ENCODE measurements around the gene BPIFB6. TPM values are rescaled to one million over a fixed set of nuclear protein-coding genes. Genes with fewer than 3 reads are reported as not detected.

Gene BPIFB6
- polyA plus RNA-seq, 1 of the 3 experiments (the other 2 are of a cell fraction) = not detected

DNA sequence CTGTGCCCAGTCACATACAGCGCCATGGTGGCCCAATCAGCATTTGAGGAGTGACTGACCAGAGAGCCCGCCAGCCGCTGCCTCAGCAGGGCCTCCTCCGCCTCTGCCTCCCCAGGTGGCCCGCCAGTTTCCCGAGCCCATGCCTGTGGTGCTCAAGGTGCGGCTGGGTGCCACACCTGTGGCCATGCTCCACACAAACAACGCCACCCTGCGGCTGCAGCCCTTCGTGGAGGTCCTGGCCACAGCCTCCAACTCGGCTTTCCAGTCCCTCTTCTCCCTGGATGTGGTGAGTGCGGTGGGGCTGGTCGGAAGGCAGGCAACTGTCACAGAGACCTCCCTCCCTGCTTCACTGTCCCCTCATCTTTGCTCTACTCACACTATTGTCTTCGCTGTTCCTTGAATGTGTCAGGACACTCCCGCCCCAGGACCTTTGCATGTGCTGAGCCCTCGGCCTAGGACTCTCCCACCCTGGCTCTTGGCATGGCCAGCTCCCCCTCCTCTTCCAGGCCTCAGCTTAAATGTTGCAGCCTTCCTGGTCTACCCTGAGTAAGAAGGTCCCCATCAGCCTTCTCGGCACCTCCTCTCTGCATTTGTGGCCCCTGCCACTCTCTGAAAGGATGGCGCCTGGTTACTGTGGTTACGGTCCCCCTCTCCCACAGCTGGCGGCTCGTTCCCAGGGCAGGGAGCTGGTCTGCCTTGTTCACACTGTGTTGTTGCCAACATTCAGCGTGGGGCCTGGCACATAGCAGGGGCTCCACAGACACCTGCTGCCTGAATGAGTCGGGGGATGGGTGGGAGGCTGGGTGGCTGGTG lies 11.8 kb upstream of the BPIFB6 start:
- Histone ChIP-seq H3K4me3 (ENCODE audit: low read depth in 2 of 2, low read length in 1 of 2) (no peak overlapping the region), H3K36me3 (replicated peaks in 1 of 2; ENCODE audit: control insufficient read depth in 1 of 2, insufficient read depth in 2 of 2, low read length in 1 of 2) (no peaks in the 10 kb centered on the region), H3K27me3 (ENCODE audit: insufficient read depth) (peaks cover 36% of the 10 kb centered on the region), H3K9me3 (no peaks in the 10 kb centered on the region), H3K9me2 (no peaks in the 10 kb centered on the region), H4K20me1 (ENCODE audit: insufficient read depth) (no peaks in the 10 kb centered on the region), H3K79me2 (ENCODE audit: insufficient read depth) (no peaks in the 10 kb centered on the region), H2AFZ (ENCODE audit: low read depth) (no peak overlapping the region), H3F3A (replicated peaks; ENCODE audit: insufficient read depth) (no peaks in the 10 kb centered on the region), H3K4me2 (no peak overlapping the region), H3K9ac (no peak overlapping the region), H3K4me1 (ENCODE audit: control insufficient read depth in 1 of 2, insufficient read depth in 2 of 2, low read depth in 1 of 2, low read length in 1 of 2) (no peaks in the 10 kb centered on the region), H3K27ac (ENCODE audit: low read depth in 2 of 2, low read length in 1 of 2) (no peak overlapping the region)
- CTCF ChIA-PET = interaction anchor here (1.0 kb wide), 1 partner anchor 15 kb away, joined by 3 read pairs; no protein-coding TSS in a partner anchor
- POLR2A ChIA-PET = no interaction called here
- 35% methylated on average over 15 of the region's 23 CpGs for WGBS (ENCODE audit: low lambda C conversion rate)
- no peak for DNase-seq
- no peak for TF ChIP-seq RCOR1 (IDR thresholded peaks at IDR 0.05; ENCODE audit: low read length)
- TF ChIP-seq, protein P1, sequence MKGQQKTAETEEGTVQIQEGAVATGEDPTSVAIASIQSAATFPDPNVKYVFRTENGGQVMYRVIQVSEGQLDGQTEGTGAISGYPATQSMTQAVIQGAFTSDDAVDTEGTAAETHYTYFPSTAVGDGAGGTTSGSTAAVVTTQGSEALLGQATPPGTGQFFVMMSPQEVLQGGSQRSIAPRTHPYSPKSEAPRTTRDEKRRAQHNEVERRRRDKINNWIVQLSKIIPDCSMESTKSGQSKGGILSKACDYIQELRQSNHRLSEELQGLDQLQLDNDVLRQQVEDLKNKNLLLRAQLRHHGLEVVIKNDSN (IDR thresholded peaks at IDR 0.05; ENCODE audit: borderline replicate concordance, low read depth) = no peak
- no peak for TF ChIP-seq CHD2 (IDR thresholded peaks at IDR 0.05; ENCODE audit: low read length, partially characterized antibody)
- TF ChIP-seq TEAD4 (IDR thresholded peaks at IDR 0.05; ENCODE audit: borderline replicate concordance, insufficient read depth) = no peak
- no peak for TF ChIP-seq RAD21 (IDR thresholded peaks at IDR 0.05; ENCODE audit: low read length)
- TF ChIP-seq, protein P2, sequence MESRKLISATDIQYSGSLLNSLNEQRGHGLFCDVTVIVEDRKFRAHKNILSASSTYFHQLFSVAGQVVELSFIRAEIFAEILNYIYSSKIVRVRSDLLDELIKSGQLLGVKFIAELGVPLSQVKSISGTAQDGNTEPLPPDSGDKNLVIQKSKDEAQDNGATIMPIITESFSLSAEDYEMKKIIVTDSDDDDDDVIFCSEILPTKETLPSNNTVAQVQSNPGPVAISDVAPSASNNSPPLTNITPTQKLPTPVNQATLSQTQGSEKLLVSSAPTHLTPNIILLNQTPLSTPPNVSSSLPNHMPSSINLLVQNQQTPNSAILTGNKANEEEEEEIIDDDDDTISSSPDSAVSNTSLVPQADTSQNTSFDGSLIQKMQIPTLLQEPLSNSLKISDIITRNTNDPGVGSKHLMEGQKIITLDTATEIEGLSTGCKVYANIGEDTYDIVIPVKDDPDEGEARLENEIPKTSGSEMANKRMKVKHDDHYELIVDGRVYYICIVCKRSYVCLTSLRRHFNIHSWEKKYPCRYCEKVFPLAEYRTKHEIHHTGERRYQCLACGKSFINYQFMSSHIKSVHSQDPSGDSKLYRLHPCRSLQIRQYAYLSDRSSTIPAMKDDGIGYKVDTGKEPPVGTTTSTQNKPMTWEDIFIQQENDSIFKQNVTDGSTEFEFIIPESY (IDR thresholded peaks at IDR 0.05; ENCODE audit: borderline replicate concordance, low read depth) = no peak
- TF ChIP-seq TCF12 (IDR thresholded peaks at IDR 0.05) = no peak
- TF ChIP-seq FOSL2 (IDR thresholded peaks at IDR 0.05; ENCODE audit: borderline replicate concordance, low read depth) = no peak
- TF ChIP-seq, protein P3, sequence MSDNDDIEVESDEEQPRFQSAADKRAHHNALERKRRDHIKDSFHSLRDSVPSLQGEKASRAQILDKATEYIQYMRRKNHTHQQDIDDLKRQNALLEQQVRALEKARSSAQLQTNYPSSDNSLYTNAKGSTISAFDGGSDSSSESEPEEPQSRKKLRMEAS (IDR thresholded peaks at IDR 0.05; ENCODE audit: low read depth) = no peak
- no peak for TF ChIP-seq YY1 (IDR thresholded peaks at IDR 0.05; ENCODE audit: low read depth)
- TF ChIP-seq TAF1 (IDR thresholded peaks at IDR 0.05; ENCODE audit: borderline replicate concordance, low read depth, low read length) = no peak
- TF ChIP-seq, protein P4, sequence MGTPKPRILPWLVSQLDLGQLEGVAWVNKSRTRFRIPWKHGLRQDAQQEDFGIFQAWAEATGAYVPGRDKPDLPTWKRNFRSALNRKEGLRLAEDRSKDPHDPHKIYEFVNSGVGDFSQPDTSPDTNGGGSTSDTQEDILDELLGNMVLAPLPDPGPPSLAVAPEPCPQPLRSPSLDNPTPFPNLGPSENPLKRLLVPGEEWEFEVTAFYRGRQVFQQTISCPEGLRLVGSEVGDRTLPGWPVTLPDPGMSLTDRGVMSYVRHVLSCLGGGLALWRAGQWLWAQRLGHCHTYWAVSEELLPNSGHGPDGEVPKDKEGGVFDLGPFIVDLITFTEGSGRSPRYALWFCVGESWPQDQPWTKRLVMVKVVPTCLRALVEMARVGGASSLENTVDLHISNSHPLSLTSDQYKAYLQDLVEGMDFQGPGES (IDR thresholded peaks at IDR 0.05; ENCODE audit: low read depth, low read length) = no peak
- no peak for TF ChIP-seq MXI1 (IDR thresholded peaks at IDR 0.05; ENCODE audit: low read depth, low read length)
- TF ChIP-seq SMC3 (IDR thresholded peaks at IDR 0.05; ENCODE audit: low read depth, low read length) = no peak
- TF ChIP-seq NRF1 (IDR thresholded peaks at IDR 0.05; ENCODE audit: low read depth, low read length) = no peak
- TF ChIP-seq MEF2A (IDR thresholded peaks at IDR 0.05; ENCODE audit: borderline replicate concordance, low read depth) = no peak
- TF ChIP-seq RXRA (IDR thresholded peaks at IDR 0.05; ENCODE audit: borderline replicate concordance, low read depth) = no peak
- TF ChIP-seq, protein P5, sequence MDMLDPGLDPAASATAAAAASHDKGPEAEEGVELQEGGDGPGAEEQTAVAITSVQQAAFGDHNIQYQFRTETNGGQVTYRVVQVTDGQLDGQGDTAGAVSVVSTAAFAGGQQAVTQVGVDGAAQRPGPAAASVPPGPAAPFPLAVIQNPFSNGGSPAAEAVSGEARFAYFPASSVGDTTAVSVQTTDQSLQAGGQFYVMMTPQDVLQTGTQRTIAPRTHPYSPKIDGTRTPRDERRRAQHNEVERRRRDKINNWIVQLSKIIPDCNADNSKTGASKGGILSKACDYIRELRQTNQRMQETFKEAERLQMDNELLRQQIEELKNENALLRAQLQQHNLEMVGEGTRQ (IDR thresholded peaks at IDR 0.05; ENCODE audit: borderline replicate concordance, low read depth, low read length) = no peak

Data from SK-N-SH (cell line).